GM19035 (cell line): Measurements from ENCODE around the gene TMTC1.

Source experiments
- ATAC-seq: cut with Tn5 transposase; IDR thresholded peaks from one replicate; pipeline ENCODE4 v1.9.1; 2021; ENCODE audit not compliant: unreplicated experiment

The TMTC1 gene

GRCh38 chr12:29622251-29622650 is 161.5 kb downstream of the TMTC1 start:
- ATAC-seq: no peak

GRCh38 chr12:29620030-29620429 is 163.7 kb downstream of the TMTC1 start:
- ATAC-seq: no peak

GRCh38 chr12:29617407-29617803 is 166.3 kb downstream of the TMTC1 start:
- ATAC-seq: no peak

- no peak for ATAC-seq
Observed at GRCh38 chr12:29616664-29617406, 166.9 kb downstream of the TMTC1 start.

GRCh38 chr12:29614694-29615325 is 168.9 kb downstream of the TMTC1 start:
- ATAC-seq: no peak

- no peak for ATAC-seq
Observed at GRCh38 chr12:29612912-29613311, 170.8 kb downstream of the TMTC1 start.

GRCh38 chr12:29611906-29612305 is 171.8 kb downstream of the TMTC1 start:
- ATAC-seq: no peak

- no peak for ATAC-seq
Observed at GRCh38 chr12:29610473-29611170, 173.1 kb downstream of the TMTC1 start.

GRCh38 chr12:29609431-29610215 is 174.1 kb downstream of the TMTC1 start:
- ATAC-seq: no peak

- ATAC-seq: no peak
Observed at GRCh38 chr12:29608581-29608980, 175.2 kb downstream of the TMTC1 start.

GRCh38 chr12:29599381-29599780 is 184.4 kb downstream of the TMTC1 start:
- no peak for ATAC-seq

- ATAC-seq: no peak
Observed at GRCh38 chr12:29595071-29595755, 188.5 kb downstream of the TMTC1 start.

GRCh38 chr12:29593001-29593400 is 190.7 kb downstream of the TMTC1 start:
- ATAC-seq: no peak

- no peak for ATAC-seq
Observed at GRCh38 chr12:29591140-29592020, 192.4 kb downstream of the TMTC1 start.

- no peak for ATAC-seq
Observed at GRCh38 chr12:29589851-29590250, 193.9 kb downstream of the TMTC1 start.

GRCh38 chr12:29589286-29589820 is 194.4 kb downstream of the TMTC1 start:
- no peak for ATAC-seq

GRCh38 chr12:29582677-29583272 is 201.0 kb downstream of the TMTC1 start:
- ATAC-seq: no peak

GRCh38 chr12:29582146-29582545 is 201.6 kb downstream of the TMTC1 start:
- no peak for ATAC-seq

GRCh38 chr12:29581631-29582030 is 202.1 kb downstream of the TMTC1 start:
- no peak for ATAC-seq
